Vagina (tissue), 2 donors: Measurements from ENCODE around the gene NEAT1. TPM values are rescaled to one million over a fixed set of nuclear protein-coding genes. Genes with fewer than 3 reads are reported as not detected.

Experiments
- DNase-seq, 2 donors: peaks; one replicate each; pipeline ENCODE4 v3.0.0-alpha.2; 2017; ENCODE audit errors: extremely low spot score in 2 of 2
- H3K27ac ChIP-seq: fragments of 200-600 bp; sonication (generic); one replicate; pipeline ENCODE4 v1.5.1; 2019
- H3K27me3 ChIP-seq: fragments of 200-600 bp; sonication (generic); one replicate; pipeline ENCODE4 v1.5.1; 2019
- H3K36me3 ChIP-seq, 2 donors: fragments of 200-600 bp; sonication (generic); one replicate each; pipeline ENCODE4 v1.5.1; 2017 to 2019
- H3K4me1 ChIP-seq: fragments of 200-600 bp; sonication (generic); one replicate; pipeline ENCODE4 v1.5.1; 2019
- H3K4me3 ChIP-seq, 2 donors: fragments of 200-600 bp; sonication (generic); 1 replicate in 1 of 2; 2 replicates in 1 of 2; pipeline ENCODE4 v1.5.1; 2016 to 2019
- H3K9me3 ChIP-seq: fragments of 200-600 bp; sonication (generic); one replicate; pipeline ENCODE4 v1.5.1; 2019
- POLR2A ChIP-seq, 2 donors: fragments of 450-650 bp; IDR thresholded peaks; one replicate each; pipeline ENCODE4 v1.6.1; 2017; ENCODE audit warnings: antibody characterized with exemption in 2 of 2, mild to moderate bottlenecking in 2 of 2, moderate library complexity in 2 of 2
- POLR2AphosphoS5 ChIP-seq, 2 donors: sonication (generic); formaldehyde crosslinking; IDR thresholded peaks; one replicate each; pipeline ENCODE4 v1.9.0; 2017; ENCODE audit warnings: antibody characterized with exemption in 2 of 2, mild to moderate bottlenecking in 2 of 2, low read depth in 1 of 2; ENCODE audit not compliant: insufficient read depth in 1 of 2
- intact Hi-C: fragments of 100-400 bp; cut with DNase I; formaldehyde crosslinking; loops from one replicate; pipeline ENCODE4 v1.15.1; 2023
- total RNA-seq: library from RNA; depleted of rRNA; stranded (reverse); fragments of >200 nt; gene quantifications from one replicate; pipeline ENCODE4 v1.2.3, GENCODE V29; 2016
- TF ChIP-seq, protein P1 (sequence below), 3 experiments: fragments of 450-650 bp in 2 of 3; fragments of 200-600 bp in 1 of 3; sonication (generic) in 1 of 3; IDR thresholded peaks; one replicate each; pipeline ENCODE4 v1.5.1; 2017 to 2019; ENCODE audit warnings: antibody characterized with exemption in 3 of 3, mild to moderate bottlenecking in 2 of 3, moderate library complexity in 2 of 3

NEAT1 gene
- total RNA-seq, 1 donor from 2014 or later, result 857 TPM

DNA sequence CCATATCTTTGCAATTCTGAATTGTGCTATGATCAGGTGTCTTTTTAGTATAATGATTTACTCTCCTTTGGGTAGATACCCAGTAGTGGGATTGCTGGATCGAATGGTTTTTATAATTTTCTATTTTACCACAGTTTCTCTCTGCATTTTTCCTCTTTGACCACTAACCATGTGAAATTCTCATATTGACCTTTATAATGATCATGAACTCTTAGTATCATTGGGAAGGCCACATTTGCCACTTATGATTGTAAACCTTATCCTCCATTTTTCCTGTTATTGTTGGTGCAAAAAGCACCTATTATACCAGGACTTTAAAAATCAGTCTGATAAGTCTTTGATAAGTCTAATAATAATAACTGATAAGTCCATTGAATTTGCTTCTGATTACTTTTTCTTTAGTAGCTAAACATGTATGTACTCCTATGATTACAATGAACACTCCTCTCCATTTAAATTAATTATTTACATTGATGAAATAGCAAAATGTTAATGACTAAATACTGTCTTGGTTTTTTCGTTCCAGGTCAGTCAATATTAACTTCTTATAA lies 9.6 kb downstream of the NEAT1 start:
- Histone ChIP-seq H3K36me3 (peaks cover 0 to 33% of the 10 kb centered on the region in 2 donors), H3K27ac (peak overlapping the region; percentile 99), H3K4me1 (peaks cover 92% of the 10 kb centered on the region), H3K9me3 (no peaks in the 10 kb centered on the region), H3K4me3 (peak overlapping the region in 1 of 2 donors; percentile 5), H3K27me3 (no peaks in the 10 kb centered on the region)
- TF ChIP-seq POLR2AphosphoS5 (IDR thresholded peaks at IDR 0.05; ENCODE audit: insufficient read depth in 1 of 2, low read depth in 1 of 2) (no peak), POLR2A (IDR thresholded peaks at IDR 0.05) (no peak)
- TF ChIP-seq, protein P1, sequence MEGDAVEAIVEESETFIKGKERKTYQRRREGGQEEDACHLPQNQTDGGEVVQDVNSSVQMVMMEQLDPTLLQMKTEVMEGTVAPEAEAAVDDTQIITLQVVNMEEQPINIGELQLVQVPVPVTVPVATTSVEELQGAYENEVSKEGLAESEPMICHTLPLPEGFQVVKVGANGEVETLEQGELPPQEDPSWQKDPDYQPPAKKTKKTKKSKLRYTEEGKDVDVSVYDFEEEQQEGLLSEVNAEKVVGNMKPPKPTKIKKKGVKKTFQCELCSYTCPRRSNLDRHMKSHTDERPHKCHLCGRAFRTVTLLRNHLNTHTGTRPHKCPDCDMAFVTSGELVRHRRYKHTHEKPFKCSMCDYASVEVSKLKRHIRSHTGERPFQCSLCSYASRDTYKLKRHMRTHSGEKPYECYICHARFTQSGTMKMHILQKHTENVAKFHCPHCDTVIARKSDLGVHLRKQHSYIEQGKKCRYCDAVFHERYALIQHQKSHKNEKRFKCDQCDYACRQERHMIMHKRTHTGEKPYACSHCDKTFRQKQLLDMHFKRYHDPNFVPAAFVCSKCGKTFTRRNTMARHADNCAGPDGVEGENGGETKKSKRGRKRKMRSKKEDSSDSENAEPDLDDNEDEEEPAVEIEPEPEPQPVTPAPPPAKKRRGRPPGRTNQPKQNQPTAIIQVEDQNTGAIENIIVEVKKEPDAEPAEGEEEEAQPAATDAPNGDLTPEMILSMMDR (IDR thresholded peaks at IDR 0.05), result no peak
- intact Hi-C loops, result no loop called here
- DNase-seq, result no peak

- H3K4me1 ChIP-seq, result peaks cover 86% of the 10 kb centered on the region
- TF ChIP-seq POLR2AphosphoS5 (IDR thresholded peaks at IDR 0.05; ENCODE audit: insufficient read depth in 1 of 2, low read depth in 1 of 2), result no peak
- TF ChIP-seq, protein P1 (IDR thresholded peaks at IDR 0.05), result no peak
- TF ChIP-seq POLR2A (IDR thresholded peaks at IDR 0.05), result no peak
- DNase-seq, result no peak
- H3K9me3 ChIP-seq, result no peaks in the 10 kb centered on the region
- H3K36me3 ChIP-seq, result peaks cover 0 to 39% of the 10 kb centered on the region in 2 donors
- no peaks in the 10 kb centered on the region for H3K27me3 ChIP-seq
- intact Hi-C loops, result no loop called here
- H3K27ac ChIP-seq, result peak overlapping the region; percentile 99
- no peak overlapping the region for H3K4me3 ChIP-seq
These were observed 10.3 kb downstream of the NEAT1 start for GRCh38 chr11:65432686-65433582.

DNA sequence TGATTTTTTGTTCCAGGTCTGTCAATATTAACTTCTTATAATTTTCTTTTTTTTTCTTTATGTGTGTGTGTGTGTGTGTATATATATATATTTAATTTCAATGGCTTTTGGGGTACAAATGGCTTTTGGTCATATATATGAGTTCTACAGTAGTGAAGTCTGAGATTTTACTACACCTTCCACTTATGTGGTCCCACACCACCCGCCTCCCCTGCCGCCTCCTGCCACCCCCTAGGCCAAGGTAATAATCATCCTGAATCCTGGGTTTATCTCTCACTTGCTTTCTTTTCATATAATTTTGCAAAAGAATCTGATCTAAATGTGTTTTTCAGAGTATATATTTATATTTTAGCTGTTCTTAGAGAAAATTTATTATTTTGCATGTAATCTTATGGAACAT lies 11.1 kb downstream of the NEAT1 start:
- no peak for DNase-seq

GRCh38 chr11:65434057-65434666 lies 11.6 kb downstream of the NEAT1 start:
- Histone ChIP-seq H3K4me3 (no peak overlapping the region), H3K36me3 (peaks cover 0 to 50% of the 10 kb centered on the region in 2 donors), H3K9me3 (no peaks in the 10 kb centered on the region), H3K4me1 (peaks cover 86% of the 10 kb centered on the region), H3K27ac (peak overlapping the region; percentile 65), H3K27me3 (no peaks in the 10 kb centered on the region)
- no peak for DNase-seq
- intact Hi-C loops, result no loop called here
- TF ChIP-seq, protein P1 (IDR thresholded peaks at IDR 0.05), result no peak
- peak; percentile 9 to 36 for TF ChIP-seq POLR2AphosphoS5 (IDR thresholded peaks at IDR 0.05; ENCODE audit: insufficient read depth in 1 of 2, low read depth in 1 of 2)
- TF ChIP-seq POLR2A (IDR thresholded peaks at IDR 0.05), result no peak

More for the DNA sequence above, 11.1 kb downstream of the NEAT1 start:
- intact Hi-C loops, result no loop called here
- Histone ChIP-seq H3K9me3 (no peaks in the 10 kb centered on the region), H3K36me3 (peaks cover 0 to 45% of the 10 kb centered on the region in 2 donors), H3K4me1 (peaks cover 86% of the 10 kb centered on the region), H3K27me3 (no peaks in the 10 kb centered on the region), H3K4me3 (no peak overlapping the region), H3K27ac (peak overlapping the region; percentile 65)
- TF ChIP-seq POLR2AphosphoS5 (IDR thresholded peaks at IDR 0.05; ENCODE audit: insufficient read depth in 1 of 2, low read depth in 1 of 2) (no peak), POLR2A (IDR thresholded peaks at IDR 0.05) (no peak)
- TF ChIP-seq, protein P1 (IDR thresholded peaks at IDR 0.05), result no peak
